ENCODE results near the gene XPO6. TPM values are rescaled to one million over a fixed set of nuclear protein-coding genes. Genes with fewer than 3 reads are reported as not detected.

XPO6 gene
- total and polyA plus RNA-seq, 4 donors: 52.9 to 172 (median 126) TPM

- no peak overlapping the region for H3K27ac ChIP-seq (ENCODE audit: low read depth in 1 of 2, low read length in 1 of 2)
- ATAC-seq (ENCODE audit: insufficient read depth, low FRiP score) (no peak), DNase-seq (no peak)
- WGBS, 2 donors: 89% methylated on average over 7 of the region's 7 CpGs
- no peak overlapping the region for H3K4me3 ChIP-seq
- H3K9me3 ChIP-seq (ENCODE audit: control insufficient read depth in 4 of 4, insufficient read depth in 3 of 4, low read length in 3 of 4): no peaks in the 10 kb centered on the region
- TF ChIP-seq CTCF (IDR thresholded peaks at IDR 0.05; ENCODE audit: control extremely low read depth, extremely low read depth): no peak
- no peaks in the 10 kb centered on the region for H3K4me1 ChIP-seq (ENCODE audit: control insufficient read depth in 5 of 5, insufficient read depth in 5 of 5, low read length in 5 of 5)
- no peaks in the 10 kb centered on the region for H3K27me3 ChIP-seq (ENCODE audit: control insufficient read depth in 3 of 3, insufficient read depth in 3 of 3, low read length in 2 of 3)
- H3K9ac ChIP-seq (ENCODE audit: insufficient read depth in 1 of 2, low read length in 2 of 2): no peak overlapping the region
- H3K36me3 ChIP-seq (ENCODE audit: control insufficient read depth in 4 of 4, insufficient read depth in 4 of 4, low read length in 4 of 4): peaks cover 14 to 38% (median 31%) of the 10 kb centered on the region in 4 donors
Measured at GRCh38 chr16:28151180-28151579, 60.6 kb downstream of the XPO6 start.

DNA sequence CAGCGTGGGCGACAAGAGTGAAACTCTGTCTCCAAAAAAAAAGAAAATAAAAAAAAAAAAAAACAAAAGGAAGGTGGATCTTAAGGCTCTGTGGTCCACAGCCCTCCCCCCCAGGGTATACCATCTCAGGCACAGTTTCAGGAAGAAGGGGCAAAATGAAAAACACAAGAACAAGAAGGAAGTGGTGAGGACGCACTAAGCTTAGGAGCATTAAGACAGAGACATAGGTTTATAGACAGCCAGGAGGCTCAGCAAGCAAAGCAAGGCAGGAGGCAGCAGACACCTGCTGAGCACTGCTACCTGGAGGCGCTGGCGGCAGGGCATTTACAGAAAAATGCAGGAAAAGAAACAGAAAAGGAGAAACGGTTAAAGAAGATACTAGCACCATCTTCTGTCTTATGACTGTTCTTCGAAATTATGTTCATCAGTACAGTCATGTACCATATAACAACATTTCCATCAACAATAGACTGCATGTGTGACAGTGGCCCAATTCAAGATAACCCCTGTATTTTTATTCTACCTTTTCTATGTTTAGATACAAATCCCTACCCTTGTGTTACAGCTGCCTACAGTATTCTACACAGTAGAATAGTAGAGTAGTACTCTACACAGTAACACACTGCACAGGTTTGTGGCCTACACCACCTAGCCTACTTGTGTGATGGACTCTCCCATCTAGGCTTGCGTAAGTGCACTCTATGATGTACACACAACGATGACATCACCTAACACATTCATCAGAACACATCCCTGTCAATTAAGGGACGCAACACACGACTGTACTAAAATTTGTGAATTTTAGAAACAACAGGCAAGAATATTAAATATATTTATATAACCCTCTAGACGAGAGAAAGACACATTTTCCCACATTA is 62.5 kb downstream of the XPO6 start:
- TF ChIP-seq CTCF (IDR thresholded peaks at IDR 0.05; ENCODE audit: control extremely low read depth, extremely low read depth): no peak
- Histone ChIP-seq H3K4me1 (ENCODE audit: control insufficient read depth in 5 of 5, insufficient read depth in 5 of 5, low read length in 5 of 5) (no peaks in the 10 kb centered on the region), H3K27me3 (ENCODE audit: control insufficient read depth in 3 of 3, insufficient read depth in 3 of 3, low read length in 2 of 3) (no peaks in the 10 kb centered on the region), H3K9me3 (ENCODE audit: control insufficient read depth in 4 of 4, insufficient read depth in 3 of 4, low read length in 3 of 4) (no peaks in the 10 kb centered on the region), H3K9ac (ENCODE audit: insufficient read depth in 1 of 2, low read length in 2 of 2) (no peak overlapping the region), H3K36me3 (ENCODE audit: control insufficient read depth in 4 of 4, insufficient read depth in 4 of 4, low read length in 4 of 4) (peaks cover 11 to 33% (median 22%) of the 10 kb centered on the region in 4 donors), H3K4me3 (no peak overlapping the region), H3K27ac (ENCODE audit: low read depth in 1 of 2, low read length in 1 of 2) (no peak overlapping the region)
- WGBS, 2 donors: 77 to 91% methylated on average over 12 of the region's 12 CpGs
- DNase-seq (no peak), ATAC-seq (ENCODE audit: insufficient read depth, low FRiP score) (no peak)

DNA sequence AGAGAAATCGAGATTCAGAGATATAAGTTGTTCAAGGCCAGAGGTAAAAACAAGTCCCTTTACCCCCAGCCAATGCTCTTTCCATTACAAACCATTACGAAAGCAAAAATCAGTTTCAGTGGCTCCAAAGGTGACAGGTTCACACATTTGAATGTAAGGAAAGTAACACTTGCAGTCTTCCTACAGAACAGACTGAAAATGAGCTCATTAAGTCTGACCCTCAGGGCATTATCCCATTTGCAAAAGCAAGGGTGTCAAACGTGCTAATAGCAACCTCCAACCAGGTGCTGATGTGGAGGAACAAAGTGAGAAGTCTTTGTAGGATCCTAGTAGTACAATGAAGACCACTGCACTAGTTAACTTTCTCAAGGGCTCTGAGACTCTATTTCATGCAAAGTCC is 65.2 kb downstream of the XPO6 start:
- no peak for ATAC-seq (ENCODE audit: insufficient read depth, low FRiP score)
- TF ChIP-seq CTCF (IDR thresholded peaks at IDR 0.05; ENCODE audit: control extremely low read depth, extremely low read depth): no peak
- Histone ChIP-seq H3K27me3 (ENCODE audit: control insufficient read depth in 3 of 3, insufficient read depth in 3 of 3, low read length in 2 of 3) (no peaks in the 10 kb centered on the region), H3K4me3 (no peak overlapping the region), H3K4me1 (ENCODE audit: control insufficient read depth in 5 of 5, insufficient read depth in 5 of 5, low read length in 5 of 5) (no peaks in the 10 kb centered on the region), H3K36me3 (ENCODE audit: control insufficient read depth in 4 of 4, insufficient read depth in 4 of 4, low read length in 4 of 4) (peaks cover 13 to 24% (median 17%) of the 10 kb centered on the region in 4 donors), H3K9ac (ENCODE audit: insufficient read depth in 1 of 2, low read length in 2 of 2) (no peak overlapping the region), H3K9me3 (ENCODE audit: control insufficient read depth in 4 of 4, insufficient read depth in 3 of 4, low read length in 3 of 4) (no peaks in the 10 kb centered on the region), H3K27ac (ENCODE audit: low read depth in 1 of 2, low read length in 1 of 2) (no peak overlapping the region)
- no peak for DNase-seq
- 89 to 91% methylated on average over 3 of the region's 3 CpGs for WGBS, 2 donors
